ENCODE measurements around the gene PDE10A. TPM values are rescaled to one million over a fixed set of nuclear protein-coding genes. Genes with fewer than 3 reads are reported as not detected.
A peak's percentile ranks its signal among the peaks of the same experiment; 100 is the strongest.

The PDE10A gene
- 10 to 100 TPM in 4 of 10 donors, 1 to 10 TPM in 6; 6.5 to 12.8 (median 9.6) TPM for polyA plus RNA-seq (ENCODE audit: insufficient read length in 10 of 10)
- long read RNA-seq, donor 1, full-length matches to known transcripts: 1 of 1 reads
- long read RNA-seq, donor 1, partial matches to known transcripts: 0 of 1 reads
- long read RNA-seq, donor 1, other reads (novel, unspliced or antisense): 0 of 1 reads
- long read RNA-seq, donor 2, partial matches to known transcripts: 0 of 1 reads
- long read RNA-seq, donor 2, other reads (novel, unspliced or antisense): 0 of 1 reads
- long read RNA-seq, donor 3: 0 reads
- long read RNA-seq, donor 4: 0 reads
- long read RNA-seq, donor 5: 0 reads
- long read RNA-seq, donor 6, full-length matches to known transcripts: 2 of 2 reads
- long read RNA-seq, donor 6, partial matches to known transcripts: 0 of 2 reads
- long read RNA-seq, donor 6, other reads (novel, unspliced or antisense): 0 of 2 reads
- long read RNA-seq, donor 7: 0 reads
- long read RNA-seq, donor 8: 0 reads
- long read RNA-seq, donor 9: 0 reads

DNA sequence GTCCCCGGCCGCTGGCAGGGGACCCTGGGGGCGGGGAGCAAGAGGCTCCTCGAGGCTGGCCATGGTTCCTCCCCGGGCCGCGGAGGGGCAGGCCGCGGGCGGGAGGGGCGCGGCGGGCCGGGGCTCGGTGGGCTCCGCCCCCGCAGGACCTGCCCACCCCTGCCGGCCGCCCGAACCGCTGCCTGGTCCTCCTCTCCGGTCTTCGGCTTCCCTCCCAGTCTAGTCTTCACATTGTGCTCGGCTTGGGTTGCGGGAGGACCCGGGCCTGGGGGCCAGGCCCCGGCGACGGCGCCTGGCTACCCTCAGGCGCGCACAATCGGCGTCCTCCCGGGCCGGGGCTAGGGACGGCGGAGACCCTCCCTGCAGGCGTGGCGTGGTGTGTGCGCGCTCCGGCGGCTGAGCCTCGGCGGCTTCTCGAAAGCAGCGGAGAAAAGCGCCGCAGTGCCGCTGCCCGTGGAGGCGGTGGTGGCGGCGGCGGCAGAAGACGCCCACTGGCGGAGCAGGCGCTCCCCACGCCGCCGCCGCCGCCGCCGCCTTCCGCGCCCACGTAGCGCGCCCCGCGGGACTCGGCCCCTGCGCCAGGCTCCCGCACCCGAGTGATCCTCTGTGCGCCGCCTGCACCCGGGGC is at the start of gene PDE10A:
TSS of gene PDE10A (minus strand) at position 493 of the 628 bp plus-strand sequence. CDS start at position 63, 430 bp downstream.
- peak; percentile 59 to 92 (median 78) for DNase-seq

DNA sequence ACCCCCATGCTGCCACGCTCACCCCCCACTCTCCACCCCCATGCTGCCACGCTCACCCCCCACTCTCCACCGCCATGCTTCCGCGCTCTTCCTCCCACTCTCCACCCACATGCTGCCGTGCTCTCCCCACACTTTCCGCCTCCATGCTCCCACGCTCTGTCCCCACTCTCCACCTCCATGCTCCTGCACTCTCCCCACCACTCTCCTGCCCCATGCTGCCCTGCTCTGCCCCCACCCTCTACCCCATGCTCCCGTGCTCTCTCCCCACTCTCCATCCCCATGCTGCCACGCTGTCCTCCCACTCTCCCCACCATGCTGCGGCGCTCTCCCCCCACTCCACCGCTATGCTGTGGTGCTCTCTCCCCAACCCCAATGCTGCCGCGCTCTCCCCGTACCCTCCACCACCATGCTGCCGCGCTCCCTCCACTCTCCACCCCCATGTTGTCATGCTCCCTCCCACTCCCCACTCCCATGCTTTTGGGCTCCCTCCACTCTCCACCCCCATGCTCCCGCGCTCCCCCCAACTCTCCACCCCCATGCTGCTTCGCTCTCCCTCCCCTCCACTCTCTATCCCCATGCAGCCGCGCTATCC is 46.0 kb upstream of the PDE10A start:
- DNase-seq: no peak

DNA sequence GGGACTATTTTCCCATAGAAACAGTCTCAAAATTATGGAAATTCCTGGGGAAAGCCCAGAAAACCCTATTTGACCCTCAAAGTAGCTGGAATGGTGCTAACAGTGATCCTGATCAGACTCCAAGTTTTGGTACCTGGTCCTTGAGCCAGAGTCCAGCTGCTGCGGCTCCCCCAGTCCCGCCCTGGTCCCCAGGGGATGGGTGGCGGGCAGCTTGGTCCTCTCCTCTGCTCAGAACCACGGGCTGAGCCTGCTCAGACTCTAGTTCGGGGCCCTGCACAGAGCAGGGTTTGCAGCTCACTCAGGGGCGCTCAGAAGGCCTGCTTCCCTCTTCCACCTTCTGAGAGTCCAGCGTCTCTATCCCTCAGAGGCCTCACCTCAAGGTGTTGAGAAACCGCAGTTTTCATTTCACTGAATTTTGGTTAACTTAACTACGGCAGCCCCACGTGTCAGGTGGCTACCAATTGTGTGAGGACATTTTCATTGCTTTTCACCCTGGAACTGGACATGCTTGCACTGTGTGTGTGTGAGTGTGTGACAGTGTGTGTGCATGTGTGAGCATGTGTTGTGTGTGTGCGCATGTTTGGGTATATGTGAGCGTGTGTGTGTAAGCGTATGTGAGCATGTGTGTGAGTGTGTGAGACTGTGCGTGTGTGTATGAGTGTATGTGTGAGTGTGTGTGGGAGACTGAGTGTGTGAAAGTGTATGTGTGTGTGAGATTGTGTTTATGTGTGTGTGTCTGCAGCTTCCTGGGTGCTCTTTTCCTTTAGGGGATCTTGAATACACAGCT is 44.2 kb upstream of the PDE10A start:
- DNase-seq: no peak

DNA sequence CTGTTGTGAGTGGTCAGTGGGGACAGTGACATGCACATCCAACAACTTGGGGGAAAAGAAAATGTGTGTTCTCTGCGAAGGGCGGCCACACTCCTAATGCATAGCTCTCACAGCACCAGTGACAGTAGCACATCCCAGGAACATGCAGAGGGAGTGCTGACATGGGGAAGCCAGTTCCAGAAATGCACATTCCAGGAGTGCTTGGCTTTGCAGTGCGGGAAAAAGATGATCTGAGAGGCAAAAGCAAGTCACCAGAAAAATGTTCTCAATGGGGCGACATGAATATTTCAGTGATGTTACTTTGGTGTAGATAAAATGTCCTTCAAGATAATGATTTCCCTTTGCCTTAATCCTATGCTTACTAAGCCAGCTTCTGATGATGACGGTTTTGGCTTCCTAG is 42.9 kb upstream of the PDE10A start:
- DNase-seq: no peak

DNA sequence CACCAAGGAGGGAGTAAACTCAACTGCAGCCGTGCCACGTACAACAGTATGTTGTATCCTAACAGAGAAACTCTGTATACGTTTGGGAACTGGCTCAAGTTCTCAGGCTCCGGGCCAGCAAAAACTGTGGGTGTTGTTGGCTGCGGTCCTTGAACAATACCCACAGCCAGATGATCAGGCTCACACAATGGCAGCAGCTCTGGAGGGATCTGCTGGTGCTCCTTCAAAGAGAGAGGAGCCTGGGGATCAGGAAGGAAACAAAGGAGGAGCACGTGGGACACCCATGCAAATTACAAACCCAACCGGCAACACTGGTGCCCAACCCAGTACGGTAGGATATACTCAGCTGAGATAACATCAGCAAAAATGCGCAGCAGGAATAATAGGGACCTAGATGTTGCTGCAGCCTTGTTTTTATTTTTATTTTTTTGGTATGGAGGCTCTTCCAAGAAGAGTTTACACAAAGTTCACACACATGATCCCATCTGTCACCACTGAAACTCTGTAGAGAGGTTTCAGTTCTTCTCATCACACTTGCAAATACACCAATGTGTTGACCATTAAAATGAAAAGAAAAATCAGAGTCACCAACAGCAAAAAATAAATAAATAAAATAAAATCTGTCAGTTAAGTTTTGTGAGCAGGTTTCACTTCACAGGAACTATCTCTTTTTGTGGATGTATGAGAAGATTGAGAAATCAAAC is 41.2 kb upstream of the PDE10A start:
- DNase-seq: peak in 1 of 3 donors; percentile 42

DNA sequence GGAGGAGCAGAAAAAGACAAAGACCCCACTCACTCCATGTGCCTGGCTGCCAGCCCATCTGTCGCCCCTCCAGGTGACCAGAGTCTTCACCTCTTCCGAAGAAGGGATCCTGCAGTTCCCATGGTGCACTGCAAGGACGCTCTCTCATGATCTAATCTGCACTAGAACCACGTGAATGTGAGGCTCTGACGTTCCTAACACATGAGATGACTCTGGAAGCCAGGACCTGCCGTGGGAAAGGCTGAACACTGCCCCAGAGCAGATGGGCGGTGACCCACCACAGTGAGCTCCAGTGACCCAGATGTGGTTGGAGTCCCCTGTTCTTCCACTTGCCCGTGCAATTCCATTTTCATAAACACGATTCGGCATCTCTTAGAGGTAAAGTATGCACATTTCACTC is 39.6 kb upstream of the PDE10A start:
- DNase-seq: no peak

DNA sequence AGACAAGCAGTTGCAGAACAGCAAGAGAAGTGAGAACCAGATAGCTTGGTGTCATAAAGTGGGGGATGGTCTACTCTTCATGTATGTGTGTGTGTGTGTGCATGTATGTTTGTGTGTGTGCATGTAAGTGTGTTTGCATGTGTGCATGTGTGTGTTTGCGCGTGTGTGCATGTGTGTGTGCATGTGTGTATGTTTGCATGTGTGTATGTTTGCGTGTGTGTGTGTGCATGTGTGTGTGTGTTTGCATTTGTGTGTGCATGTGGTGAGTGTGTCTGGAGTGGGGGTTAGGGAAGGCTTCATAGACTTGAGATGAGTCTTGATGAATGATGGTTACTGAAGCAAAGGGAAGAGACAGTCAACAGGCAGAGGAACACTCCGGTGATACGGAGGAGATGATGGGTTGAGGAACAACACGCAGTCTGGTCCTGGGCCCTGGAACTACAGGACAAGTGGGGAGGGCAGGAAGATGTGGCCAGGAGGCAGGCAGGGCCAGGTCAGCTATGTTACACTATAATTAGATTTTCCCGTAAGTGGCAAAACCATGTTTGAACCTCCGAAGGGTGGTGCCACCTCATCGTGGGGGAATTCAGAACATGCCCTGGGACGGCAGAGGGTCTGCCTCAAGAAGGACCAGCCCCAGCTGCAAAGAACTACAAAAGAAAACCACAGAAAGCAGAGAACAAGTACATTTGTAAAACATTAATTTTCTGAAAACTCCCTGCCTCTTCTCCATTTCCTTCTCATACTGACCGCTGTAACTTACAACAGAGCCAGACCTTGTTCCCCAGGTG is 38.7 kb upstream of the PDE10A start:
- DNase-seq: no peak

DNA sequence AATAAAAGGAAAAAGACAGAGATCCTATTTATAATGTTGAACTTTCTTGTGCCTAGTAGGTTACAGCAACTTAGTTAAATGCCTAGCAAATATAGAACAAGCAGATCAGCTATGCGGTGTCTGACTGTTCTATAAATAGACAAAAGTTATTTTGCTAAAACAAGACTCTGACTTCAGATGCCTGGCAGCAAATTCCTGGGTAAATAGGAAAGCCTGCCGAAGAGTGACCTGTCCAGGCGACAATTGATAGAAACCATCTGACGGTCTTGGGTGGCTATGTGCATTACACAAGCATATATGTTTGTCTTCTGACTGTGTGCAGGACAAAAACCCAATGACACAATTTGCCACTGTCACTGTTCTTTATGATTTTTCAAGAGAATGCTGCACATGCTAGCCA is 38.0 kb upstream of the PDE10A start:
- no peak for DNase-seq

DNA sequence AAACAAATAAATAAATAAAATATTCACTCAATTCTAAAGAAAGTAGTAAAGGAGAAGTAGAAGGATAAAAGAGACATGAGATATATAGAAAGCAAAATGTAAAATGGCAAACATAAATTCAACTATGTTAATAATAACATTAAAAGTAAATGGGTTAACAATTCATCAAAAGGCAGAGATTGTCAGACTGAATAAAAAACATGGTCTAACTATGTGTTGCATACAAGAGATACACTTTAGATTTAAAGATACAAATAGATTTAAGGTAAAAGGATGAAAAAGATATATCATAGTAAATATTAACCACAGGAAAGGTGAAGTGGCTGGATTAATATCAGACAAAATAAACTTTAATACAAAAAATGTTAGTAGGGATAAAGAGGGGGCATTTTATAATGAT is 35.8 kb upstream of the PDE10A start:
- DNase-seq: no peak

DNA sequence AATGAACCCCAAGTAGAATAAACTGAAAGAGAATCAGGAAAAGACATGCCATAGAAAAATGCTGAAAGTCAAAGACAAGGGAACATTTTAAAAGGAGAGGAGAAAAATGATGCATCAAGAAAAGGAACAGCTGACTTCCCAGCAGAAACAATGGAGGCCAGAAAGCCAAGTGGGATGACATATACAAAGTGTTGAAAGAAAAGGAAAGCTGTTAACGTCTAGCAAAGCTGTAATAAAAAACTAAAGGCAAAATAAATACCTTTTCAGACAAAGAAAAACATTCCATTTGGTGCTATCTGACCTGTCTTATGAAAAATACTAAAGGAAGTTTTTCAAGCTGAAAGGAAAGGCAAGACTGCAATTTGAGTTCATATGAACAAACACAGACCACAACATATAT is 34.1 kb upstream of the PDE10A start:
- no peak for DNase-seq

DNA sequence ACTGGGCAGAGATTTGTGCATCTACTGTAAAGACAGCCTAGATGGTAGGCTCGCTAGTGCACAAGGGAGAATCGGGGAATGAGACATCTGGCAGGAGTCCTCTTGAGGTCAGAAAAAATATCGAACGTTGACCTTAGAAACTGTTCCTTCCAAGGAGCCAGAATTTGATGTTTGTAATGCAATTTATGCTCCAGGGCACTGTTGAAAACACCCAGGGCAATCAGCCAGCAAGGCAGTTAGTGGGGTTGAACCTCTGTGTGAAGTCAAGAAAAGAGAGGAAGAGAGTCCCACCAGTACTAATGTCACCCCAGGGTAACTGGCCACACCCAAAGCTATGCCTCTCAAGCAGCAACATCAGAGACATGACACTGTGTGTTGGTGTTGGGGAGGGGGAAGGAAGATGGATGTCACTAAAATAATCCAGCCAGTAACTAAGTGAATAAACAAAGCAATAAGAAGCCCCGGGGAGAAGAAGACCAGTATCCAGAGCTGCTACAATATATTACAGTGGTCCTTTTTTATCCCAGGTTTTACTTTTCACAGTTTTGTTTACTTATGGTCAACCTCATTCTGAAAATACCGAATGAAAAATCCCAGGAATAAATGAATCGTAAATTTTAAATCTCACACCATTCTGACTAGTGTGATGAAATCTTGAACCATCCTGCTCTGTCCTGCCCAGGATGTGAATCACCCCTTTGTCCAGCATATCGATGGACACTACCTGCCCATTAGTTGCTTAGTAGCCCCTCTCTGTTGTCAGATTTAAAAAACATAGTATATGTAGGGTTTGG is 32.9 kb upstream of the PDE10A start:
- DNase-seq: peak in 1 of 3 donors; percentile 32

DNA sequence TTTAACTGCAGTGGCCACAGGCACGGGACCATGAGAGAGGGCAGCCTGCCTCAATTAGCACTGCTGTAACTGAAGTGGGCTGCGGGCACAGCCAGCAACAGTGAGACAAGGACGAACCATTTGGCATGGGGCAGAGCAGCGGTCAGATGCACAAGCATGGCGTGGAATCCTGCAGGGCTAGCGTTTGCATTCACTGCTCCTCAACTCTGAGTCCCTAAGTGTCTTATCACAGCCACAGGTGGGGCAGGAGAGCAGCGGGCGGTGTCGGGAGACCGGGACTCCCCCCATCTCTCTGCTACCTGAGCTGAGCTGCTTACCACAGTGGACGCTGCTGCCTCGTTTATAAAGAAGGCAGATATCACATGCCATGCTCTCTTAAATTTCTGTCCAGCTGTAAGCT is 31.3 kb upstream of the PDE10A start:
- DNase-seq: no peak

DNA sequence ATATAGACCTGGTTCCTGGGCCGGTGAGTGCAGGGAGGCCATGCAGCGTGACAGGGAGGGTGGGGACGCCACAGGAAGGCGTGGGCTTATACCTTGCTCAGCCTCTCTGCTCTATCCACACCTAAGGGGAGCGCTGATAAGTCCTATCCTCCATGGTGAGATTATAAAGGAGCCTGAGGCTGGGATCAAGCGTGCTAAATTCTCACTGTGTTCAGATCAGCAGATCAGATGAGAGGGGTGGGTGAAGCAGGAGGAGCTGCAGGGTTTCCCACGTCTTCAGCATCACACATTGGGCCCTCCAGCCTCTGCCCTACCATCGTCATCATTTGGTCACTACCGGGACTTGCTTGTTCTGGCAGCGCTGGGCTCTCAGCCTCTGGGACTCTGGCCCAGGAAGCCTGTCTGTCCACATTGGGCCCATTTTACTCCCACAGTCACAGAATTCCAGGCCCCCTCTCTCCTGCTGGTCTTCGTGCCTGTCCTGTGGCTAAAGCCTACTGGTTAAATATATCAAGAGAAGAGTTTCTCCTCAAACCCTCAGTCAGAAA is 29.1 kb upstream of the PDE10A start:
- DNase-seq: no peak

DNA sequence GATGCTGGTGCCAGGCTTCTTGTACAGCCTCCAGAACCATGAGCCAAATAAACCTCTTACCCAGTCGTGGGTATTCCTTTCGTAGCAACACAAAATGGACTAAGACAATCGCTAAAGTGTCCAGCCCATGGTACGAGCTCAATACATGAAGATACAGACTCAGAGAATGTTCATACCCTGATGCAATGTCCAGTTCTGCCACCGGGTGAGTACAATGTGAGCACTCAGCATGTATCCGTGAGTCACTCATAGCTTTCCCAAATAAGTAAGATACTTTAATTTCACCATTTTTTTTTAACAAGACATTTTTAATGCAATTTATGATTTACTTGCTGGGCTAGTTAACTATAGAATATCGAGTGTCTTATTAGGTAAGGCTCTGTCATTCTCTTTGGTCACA is 26.7 kb upstream of the PDE10A start:
- DNase-seq: no peak

DNA sequence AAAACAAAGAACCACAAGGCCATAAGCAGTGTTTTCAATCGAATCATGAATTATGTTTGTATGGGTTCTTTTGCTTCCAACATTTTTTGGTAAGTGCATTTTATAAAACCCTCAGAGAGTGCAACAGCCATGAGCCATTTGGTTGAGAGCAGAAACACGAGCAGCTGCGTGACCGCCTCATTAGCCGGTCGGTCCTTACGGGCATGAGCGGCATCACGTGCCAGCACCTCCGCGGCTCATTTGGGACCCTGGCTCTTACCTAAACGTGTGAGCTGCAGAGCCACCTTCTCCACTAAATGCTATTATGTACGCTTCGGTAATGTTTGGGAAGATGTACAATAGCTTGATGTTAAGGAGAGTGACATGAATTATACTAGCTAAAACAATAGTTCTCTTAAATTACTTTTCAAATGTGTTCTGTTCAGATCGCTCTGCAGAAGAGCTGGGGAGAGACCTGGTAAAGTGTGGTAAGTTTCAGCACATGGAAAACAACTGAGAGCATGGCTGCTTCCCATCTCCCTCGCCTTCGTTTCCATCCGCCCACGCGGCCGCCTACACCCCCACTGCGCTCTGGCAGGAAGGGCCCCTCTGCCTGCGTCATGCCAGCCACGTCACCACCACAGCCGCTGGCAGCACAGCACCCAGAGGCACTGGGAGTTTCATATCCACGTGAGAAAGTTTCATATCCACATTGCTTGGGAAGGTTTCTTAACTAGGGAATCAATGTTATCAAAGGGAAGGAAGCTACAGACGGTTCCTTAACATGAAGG is 23.7 kb upstream of the PDE10A start:
- DNase-seq: no peak

DNA sequence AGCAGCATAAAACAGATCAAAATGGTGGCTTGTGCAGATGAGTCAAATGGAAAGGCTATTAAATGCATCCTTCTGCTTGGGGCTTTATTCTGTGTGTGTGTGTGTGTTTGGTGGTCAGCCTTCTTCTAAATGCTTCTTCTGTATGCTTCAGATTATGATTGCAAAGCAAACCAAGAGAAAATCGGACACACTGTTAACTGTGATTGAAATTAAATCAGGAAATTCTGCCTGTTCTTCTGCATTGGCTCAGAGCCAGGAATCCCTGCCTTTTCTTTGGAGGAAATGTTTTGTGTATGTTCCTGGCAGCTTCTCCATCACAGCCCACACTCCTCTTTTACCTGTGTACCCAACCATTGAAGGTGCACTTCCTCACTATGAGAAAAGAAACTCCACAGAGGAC is 22.3 kb upstream of the PDE10A start:
- no peak for DNase-seq

DNA sequence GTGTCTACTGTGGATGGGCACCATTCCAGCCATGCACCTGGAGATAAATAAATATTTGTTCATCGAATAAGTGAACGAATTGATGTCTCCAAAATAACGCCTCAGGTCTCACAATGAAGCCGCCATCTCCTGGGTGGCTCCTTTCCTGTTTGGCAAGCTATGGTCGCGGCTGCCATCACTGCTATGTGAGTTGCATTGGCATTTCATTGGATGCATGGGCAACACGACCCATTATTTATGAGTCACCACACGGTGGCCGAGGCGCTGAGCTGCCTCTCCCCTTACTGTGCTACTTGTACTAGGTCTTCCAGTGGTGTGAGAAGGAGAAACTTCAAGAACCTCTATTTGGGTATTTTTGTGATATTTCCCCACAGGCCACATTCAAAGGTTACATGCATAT is 21.3 kb upstream of the PDE10A start:
- no peak for DNase-seq

DNA sequence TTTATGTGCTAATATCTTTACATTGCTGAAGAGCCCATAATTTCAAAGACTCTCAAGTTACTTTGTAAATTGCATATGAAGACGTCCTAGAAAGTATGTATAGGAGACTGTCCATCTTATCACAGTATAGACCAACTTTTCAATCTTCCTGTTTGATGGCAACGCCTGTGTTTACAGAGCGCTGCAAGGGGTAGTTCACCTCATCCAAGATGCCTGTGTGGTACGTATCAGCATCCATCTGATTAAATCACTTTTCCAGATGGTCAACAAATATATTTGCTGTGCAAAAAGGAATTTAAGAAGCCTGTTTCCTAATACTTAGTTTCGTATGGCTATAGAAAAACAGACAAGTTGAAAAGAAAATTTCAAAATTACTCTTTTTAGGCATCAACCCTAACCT is 17.9 kb upstream of the PDE10A start:
- no peak for DNase-seq

DNA sequence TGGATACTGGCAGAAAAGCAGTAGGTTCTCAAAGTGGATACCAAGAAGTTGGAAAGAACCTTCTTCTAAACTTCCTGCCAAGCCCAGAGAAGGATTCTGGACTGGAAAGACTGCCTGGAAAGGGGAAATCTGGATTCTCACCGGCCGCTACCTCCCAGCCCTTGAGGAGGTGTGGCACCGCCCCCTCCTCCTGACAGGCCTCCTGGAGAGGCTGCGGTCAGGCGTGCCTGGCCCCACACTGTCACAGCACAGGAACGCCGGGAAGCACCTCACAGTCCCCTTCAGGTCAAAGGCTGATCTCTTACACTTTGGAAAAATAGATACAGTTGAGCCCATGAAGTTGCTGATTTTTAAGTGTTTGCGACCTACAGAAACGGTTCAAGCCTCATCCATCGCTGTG is 16.3 kb upstream of the PDE10A start:
- no peak for DNase-seq
